ENCODE results near the gene FARP1. TPM values are rescaled to one million over a fixed set of nuclear protein-coding genes. Genes with fewer than 3 reads are reported as not detected.

The FARP1 gene
- total and polyA plus RNA-seq, 2 of the 8 experiments (the other 6 are each of a cell fraction or from before 2014, with no cell fraction given) = 24.7 to 104 TPM

DNA sequence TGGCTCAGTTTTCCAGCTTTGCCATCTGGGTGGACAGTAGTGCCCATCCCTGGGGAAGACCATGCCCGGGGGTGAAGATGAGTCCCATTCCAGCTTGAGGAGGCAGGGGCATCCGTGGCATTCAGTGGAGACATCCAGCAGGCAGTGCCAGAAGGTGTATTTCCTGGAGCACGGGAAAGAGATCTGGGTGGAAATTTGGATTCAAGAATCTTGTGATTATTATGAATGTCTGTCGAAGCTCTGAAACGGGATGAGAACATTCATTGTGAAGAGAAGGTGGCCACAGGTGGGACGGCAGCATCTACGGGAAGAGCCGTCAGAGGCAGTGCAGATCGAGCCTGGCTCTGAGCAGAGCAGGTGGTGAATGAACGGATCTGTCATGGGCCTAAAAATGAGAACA is 201.5 kb downstream of the FARP1 start (continued):
- TF ChIP-seq RNF2 (IDR thresholded peaks at IDR 0.05; ENCODE audit: borderline replicate concordance, low read depth, low read length, missing control alignments, poor library complexity, severe bottlenecking) (no peak), JUND (IDR thresholded peaks at IDR 0.05; ENCODE audit: low read length) (no peak), EZH2 (IDR thresholded peaks at IDR 0.05; ENCODE audit: low read depth, low read length, severe bottlenecking) (no peak), ZNF274 (IDR thresholded peaks at IDR 0.05; ENCODE audit: borderline replicate concordance, extremely low read depth, low read length) (no peak), SUZ12 (IDR thresholded peaks at IDR 0.05; ENCODE audit: low read length) (no peak)

Measured in H1 (cell line).